HEK293 (cell line): ENCODE results near the gene ZC3HAV1L.

Experiments
- CTCF ChIA-PET: fragments of 350-600 bp; formaldehyde crosslinking; extraction: SDS; loops from one replicate; lab custom pipeline; 2021; ENCODE audit warnings: antibody characterized with exemption; lab: Yijun Ruan, JAX
- POLR2A ChIA-PET: fragments of 300-600 bp; formaldehyde crosslinking; extraction: SDS; loops from one replicate; lab custom pipeline; 2020; ENCODE audit warnings: antibody characterized with exemption, inconsistent platforms; lab: Yijun Ruan, JAX
- H3K27ac ChIP-seq: fragments of 200-500 bp; sonication (Bioruptor generic); 2 replicates; pipeline ENCODE4 v1.5.1; 2014; ENCODE audit warnings: low read depth, low read length, control low read depth, inconsistent platforms; ENCODE audit errors: extremely low read depth
- H3K36me3 ChIP-seq, 2 experiments: fragments of 200-500 bp in 1 of 2; sonication (Bioruptor generic) in 1 of 2; 1 replicate in 1 of 2; 2 replicates in 1 of 2; pipeline ENCODE4 v1.5.1; 2014 to 2017; ENCODE audit warnings: inconsistent platforms in 2 of 2, low read length in 2 of 2; ENCODE audit not compliant: control insufficient read depth in 2 of 2, insufficient read depth in 1 of 2
- H3K4me1 ChIP-seq: fragments of 200-500 bp; sonication (Bioruptor generic); 2 replicates; pipeline ENCODE4 v1.5.1; 2014; ENCODE audit warnings: mild to moderate bottlenecking, low read length, inconsistent platforms; ENCODE audit not compliant: control insufficient read depth, insufficient read depth
- H3K4me3 ChIP-seq: 2 replicates; pipeline ENCODE4 v1.5.1; 2011; ENCODE audit warnings: low read depth, mild to moderate bottlenecking, control low read depth, low read length, moderate library complexity
- H3K9me3 ChIP-seq: fragments of 200-500 bp; sonication (Bioruptor generic); 2 replicates; pipeline ENCODE4 v1.5.1; 2014; ENCODE audit warnings: low read depth, low read length, inconsistent platforms; ENCODE audit not compliant: control insufficient read depth, insufficient read depth
- GLIS2 ChIP-seq: fragments of 450-650 bp; formaldehyde crosslinking; IDR thresholded peaks from 2 replicates; pipeline ENCODE4 v1.5.1; 2016; ENCODE audit warnings: missing biosample characterization, missing genetic modification characterization
- SP7 ChIP-seq: fragments of 450-650 bp; formaldehyde crosslinking; IDR thresholded peaks from 2 replicates; pipeline ENCODE4 v1.5.1; 2016; ENCODE audit warnings: missing biosample characterization, missing genetic modification characterization
- YY1 ChIP-seq: fragments of 450-650 bp; formaldehyde crosslinking; IDR thresholded peaks from 2 replicates; pipeline ENCODE4 v1.5.1; 2018; ENCODE audit warnings: missing biosample characterization, missing genetic modification characterization
- ZNF138 ChIP-seq: fragments of 450-650 bp; formaldehyde crosslinking; IDR thresholded peaks from 2 replicates; pipeline ENCODE4 v1.5.1; 2016; ENCODE audit warnings: missing biosample characterization, missing genetic modification characterization, borderline replicate concordance
- ZNF2 ChIP-seq: fragments of 450-650 bp; formaldehyde crosslinking; IDR thresholded peaks from 2 replicates; pipeline ENCODE4 v1.5.1; 2016; ENCODE audit warnings: missing biosample characterization, missing genetic modification characterization
- ZNF223 ChIP-seq: fragments of 450-650 bp; formaldehyde crosslinking; IDR thresholded peaks from 2 replicates; pipeline ENCODE4 v1.5.1; 2016; ENCODE audit warnings: missing biosample characterization, missing genetic modification characterization
- ZNF248 ChIP-seq: fragments of 450-650 bp; formaldehyde crosslinking; IDR thresholded peaks from 2 replicates; pipeline ENCODE4 v1.5.1; 2017; ENCODE audit warnings: missing biosample characterization, missing genetic modification characterization
- ZNF558 ChIP-seq: fragments of 450-650 bp; formaldehyde crosslinking; IDR thresholded peaks from 2 replicates; pipeline ENCODE4 v1.5.1; 2016; ENCODE audit warnings: missing biosample characterization, missing genetic modification characterization
- ZNF624 ChIP-seq: fragments of 450-650 bp; formaldehyde crosslinking; IDR thresholded peaks from 2 replicates; pipeline ENCODE4 v1.5.1; 2017; ENCODE audit warnings: missing biosample characterization, missing genetic modification characterization
- ZNF626 ChIP-seq: fragments of 450-650 bp; sonication (Bioruptor Pico); formaldehyde crosslinking; IDR thresholded peaks from 2 replicates; pipeline ENCODE4 v1.5.1; 2018; ENCODE audit warnings: missing biosample characterization, missing genetic modification characterization, inconsistent platforms
- ZNF660 ChIP-seq: fragments of 450-650 bp; IDR thresholded peaks from 2 replicates; pipeline ENCODE4 v1.5.1; 2018; ENCODE audit warnings: missing biosample characterization, mild to moderate bottlenecking, missing genetic modification characterization
- ZNF777 ChIP-seq: fragments of 450-650 bp; formaldehyde crosslinking; IDR thresholded peaks from 2 replicates; pipeline ENCODE4 v1.5.1; 2017; ENCODE audit warnings: missing biosample characterization, missing genetic modification characterization, borderline replicate concordance
- TF ChIP-seq, protein P1 (sequence below): fragments of 450-650 bp; formaldehyde crosslinking; IDR thresholded peaks from 2 replicates; pipeline ENCODE4 v1.5.1; 2016; ENCODE audit warnings: missing biosample characterization, missing genetic modification characterization
- TF ChIP-seq, protein P2 (sequence below): fragments of 450-650 bp; formaldehyde crosslinking; IDR thresholded peaks from 2 replicates; pipeline ENCODE4 v1.5.1; 2016; ENCODE audit warnings: missing biosample characterization, missing genetic modification characterization, borderline replicate concordance
- TF ChIP-seq, protein P3 (sequence below): fragments of 450-650 bp; formaldehyde crosslinking; conservative IDR thresholded peaks from 2 replicates; pipeline ENCODE4 v1.5.1; 2016; ENCODE audit warnings: low read depth, missing biosample characterization, missing genetic modification characterization
- TF ChIP-seq, protein P4 (sequence below): fragments of 450-650 bp; formaldehyde crosslinking; IDR thresholded peaks from 2 replicates; pipeline ENCODE4 v1.5.1; 2017; ENCODE audit warnings: missing biosample characterization, missing genetic modification characterization
- TF ChIP-seq, protein P5 (sequence below): fragments of 450-650 bp; formaldehyde crosslinking; IDR thresholded peaks from 2 replicates; pipeline ENCODE4 v1.5.1; 2016; ENCODE audit warnings: missing biosample characterization, missing genetic modification characterization
- TF ChIP-seq, protein P6 (sequence below): fragments of 450-650 bp; formaldehyde crosslinking; conservative IDR thresholded peaks from 2 replicates; pipeline ENCODE4 v1.5.1; 2016; ENCODE audit warnings: low read depth, missing biosample characterization, missing genetic modification characterization

ZC3HAV1L gene

DNA sequence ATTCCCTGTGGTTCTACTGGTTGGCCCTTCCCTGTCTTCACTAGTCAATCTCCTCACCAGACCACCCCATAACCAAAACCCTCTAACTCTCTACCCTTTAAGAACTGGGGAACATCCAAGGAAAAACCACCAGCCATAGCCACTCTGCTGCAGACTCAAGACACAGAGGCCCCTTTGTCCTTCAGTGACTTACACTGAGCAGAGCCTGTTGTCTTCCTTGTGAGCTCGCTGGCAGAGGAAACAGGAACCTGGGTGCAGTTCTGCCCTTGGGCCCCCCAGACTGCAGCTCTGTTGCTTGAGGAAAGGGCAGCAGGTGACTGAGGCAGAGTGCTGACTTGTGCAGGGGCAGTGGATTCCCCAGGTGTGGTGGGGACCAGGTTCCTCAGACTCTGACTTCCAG, 43.1 kb upstream of the ZC3HAV1L start (continued):
- TF ChIP-seq, protein P1, sequence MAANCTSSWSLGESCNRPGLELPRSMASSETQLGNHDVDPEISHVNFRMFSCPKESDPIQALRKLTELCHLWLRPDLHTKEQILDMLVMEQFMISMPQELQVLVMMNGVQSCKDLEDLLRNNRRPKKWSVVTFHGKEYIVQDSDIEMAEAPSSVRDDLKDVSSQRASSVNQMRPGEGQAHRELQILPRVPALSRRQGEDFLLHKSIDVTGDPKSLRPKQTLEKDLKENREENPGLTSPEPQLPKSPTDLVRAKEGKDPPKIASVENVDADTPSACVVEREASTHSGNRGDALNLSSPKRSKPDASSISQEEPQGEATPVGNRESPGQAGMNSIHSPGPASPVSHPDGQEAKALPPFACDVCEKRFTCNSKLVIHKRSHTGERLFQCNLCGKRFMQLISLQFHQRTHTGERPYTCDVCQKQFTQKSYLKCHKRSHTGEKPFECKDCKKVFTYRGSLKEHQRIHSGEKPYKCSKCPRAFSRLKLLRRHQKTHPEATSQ = no peak
- TF ChIP-seq ZNF660 (tag by site-specific recombination) (no peak), ZNF248 (tag by site-specific recombination) (no peak)

DNA sequence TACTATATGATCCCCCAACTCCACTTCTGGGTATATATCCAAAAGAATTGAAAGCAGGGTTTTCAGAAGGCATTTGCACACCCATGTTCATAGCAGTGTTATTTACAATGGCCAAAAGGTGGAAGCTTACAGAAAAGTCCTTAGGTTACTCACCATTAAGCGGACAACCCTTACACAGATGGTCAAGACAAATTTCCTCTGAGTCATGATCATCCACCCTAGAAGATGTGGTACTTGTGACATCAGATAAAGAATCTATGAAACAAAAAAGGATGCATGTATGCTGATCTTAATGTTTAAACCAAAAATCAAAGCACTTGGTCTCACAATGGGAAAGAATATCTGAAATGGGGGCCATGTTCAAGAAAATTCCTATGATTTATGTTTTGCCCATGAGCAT, 42.6 kb upstream of the ZC3HAV1L start:
- peaks cover 2 to 89% of the 10 kb centered on the region in 2 experiments for H3K36me3 ChIP-seq

More for the DNA sequence above, 42.6 kb upstream of the ZC3HAV1L start:
- CTCF ChIA-PET = interaction anchor here (0.7 kb wide), 2 partner anchors 14 to 921 kb away, joined by 3 to 4 read pairs; no protein-coding TSS in a partner anchor
- POLR2A ChIA-PET = no interaction called here
- Histone ChIP-seq H3K4me3 (no peak overlapping the region), H3K4me1 (no peaks in the 10 kb centered on the region), H3K27ac (no peak overlapping the region), H3K9me3 (no peaks in the 10 kb centered on the region)
- TF ChIP-seq YY1 (tag by site-specific recombination) = no peak
- TF ChIP-seq ZNF558 (tag by site-specific recombination) = no peak
- TF ChIP-seq, protein P2, sequence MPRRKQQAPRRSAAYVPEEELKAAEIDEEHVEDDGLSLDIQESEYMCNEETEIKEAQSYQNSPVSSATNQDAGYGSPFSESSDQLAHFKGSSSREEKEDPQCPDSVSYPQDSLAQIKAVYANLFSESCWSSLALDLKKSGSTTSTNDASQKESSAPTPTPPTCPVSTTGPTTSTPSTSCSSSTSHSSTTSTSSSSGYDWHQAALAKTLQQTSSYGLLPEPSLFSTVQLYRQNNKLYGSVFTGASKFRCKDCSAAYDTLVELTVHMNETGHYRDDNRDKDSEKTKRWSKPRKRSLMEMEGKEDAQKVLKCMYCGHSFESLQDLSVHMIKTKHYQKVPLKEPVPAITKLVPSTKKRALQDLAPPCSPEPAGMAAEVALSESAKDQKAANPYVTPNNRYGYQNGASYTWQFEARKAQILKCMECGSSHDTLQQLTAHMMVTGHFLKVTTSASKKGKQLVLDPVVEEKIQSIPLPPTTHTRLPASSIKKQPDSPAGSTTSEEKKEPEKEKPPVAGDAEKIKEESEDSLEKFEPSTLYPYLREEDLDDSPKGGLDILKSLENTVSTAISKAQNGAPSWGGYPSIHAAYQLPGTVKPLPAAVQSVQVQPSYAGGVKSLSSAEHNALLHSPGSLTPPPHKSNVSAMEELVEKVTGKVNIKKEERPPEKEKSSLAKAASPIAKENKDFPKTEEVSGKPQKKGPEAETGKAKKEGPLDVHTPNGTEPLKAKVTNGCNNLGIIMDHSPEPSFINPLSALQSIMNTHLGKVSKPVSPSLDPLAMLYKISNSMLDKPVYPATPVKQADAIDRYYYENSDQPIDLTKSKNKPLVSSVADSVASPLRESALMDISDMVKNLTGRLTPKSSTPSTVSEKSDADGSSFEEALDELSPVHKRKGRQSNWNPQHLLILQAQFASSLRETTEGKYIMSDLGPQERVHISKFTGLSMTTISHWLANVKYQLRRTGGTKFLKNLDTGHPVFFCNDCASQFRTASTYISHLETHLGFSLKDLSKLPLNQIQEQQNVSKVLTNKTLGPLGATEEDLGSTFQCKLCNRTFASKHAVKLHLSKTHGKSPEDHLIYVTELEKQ = no peak
- TF ChIP-seq ZNF2 (tag by site-specific recombination) = no peak
- no peak for TF ChIP-seq ZNF626 (tag by site-specific recombination)
- no peak for TF ChIP-seq SP7 (tag by site-specific recombination)
- TF ChIP-seq GLIS2 (tag by site-specific recombination) = no peak
- no peak for TF ChIP-seq ZNF777
- TF ChIP-seq ZNF624 (tag by site-specific recombination) = no peak
- TF ChIP-seq, protein P3, sequence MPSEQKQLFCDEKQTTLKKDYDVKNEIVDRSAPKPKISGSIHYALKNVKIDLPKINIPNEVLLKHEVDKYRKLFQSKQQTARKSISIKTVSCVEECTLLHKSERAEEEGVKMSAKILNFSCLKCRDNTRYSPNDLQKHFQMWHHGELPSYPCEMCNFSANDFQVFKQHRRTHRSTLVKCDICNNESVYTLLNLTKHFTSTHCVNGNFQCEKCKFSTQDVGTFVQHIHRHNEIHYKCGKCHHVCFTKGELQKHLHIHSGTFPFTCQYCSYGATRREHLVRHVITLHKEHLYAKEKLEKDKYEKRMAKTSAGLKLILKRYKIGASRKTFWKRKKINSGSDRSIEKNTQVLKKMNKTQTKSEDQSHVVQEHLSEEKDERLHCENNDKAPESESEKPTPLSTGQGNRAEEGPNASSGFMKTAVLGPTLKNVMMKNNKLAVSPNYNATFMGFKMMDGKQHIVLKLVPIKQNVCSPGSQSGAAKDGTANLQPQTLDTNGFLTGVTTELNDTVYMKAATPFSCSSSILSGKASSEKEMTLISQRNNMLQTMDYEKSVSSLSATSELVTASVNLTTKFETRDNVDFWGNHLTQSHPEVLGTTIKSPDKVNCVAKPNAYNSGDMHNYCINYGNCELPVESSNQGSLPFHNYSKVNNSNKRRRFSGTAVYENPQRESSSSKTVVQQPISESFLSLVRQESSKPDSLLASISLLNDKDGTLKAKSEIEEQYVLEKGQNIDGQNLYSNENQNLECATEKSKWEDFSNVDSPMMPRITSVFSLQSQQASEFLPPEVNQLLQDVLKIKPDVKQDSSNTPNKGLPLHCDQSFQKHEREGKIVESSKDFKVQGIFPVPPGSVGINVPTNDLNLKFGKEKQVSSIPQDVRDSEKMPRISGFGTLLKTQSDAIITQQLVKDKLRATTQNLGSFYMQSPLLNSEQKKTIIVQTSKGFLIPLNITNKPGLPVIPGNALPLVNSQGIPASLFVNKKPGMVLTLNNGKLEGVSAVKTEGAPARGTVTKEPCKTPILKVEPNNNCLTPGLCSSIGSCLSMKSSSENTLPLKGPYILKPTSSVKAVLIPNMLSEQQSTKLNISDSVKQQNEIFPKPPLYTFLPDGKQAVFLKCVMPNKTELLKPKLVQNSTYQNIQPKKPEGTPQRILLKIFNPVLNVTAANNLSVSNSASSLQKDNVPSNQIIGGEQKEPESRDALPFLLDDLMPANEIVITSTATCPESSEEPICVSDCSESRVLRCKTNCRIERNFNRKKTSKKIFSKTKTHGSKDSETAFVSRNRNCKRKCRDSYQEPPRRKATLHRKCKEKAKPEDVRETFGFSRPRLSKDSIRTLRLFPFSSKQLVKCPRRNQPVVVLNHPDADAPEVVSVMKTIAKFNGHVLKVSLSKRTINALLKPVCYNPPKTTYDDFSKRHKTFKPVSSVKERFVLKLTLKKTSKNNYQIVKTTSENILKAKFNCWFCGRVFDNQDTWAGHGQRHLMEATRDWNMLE (tag by site-specific recombination) = no peak
- TF ChIP-seq, protein P4, sequence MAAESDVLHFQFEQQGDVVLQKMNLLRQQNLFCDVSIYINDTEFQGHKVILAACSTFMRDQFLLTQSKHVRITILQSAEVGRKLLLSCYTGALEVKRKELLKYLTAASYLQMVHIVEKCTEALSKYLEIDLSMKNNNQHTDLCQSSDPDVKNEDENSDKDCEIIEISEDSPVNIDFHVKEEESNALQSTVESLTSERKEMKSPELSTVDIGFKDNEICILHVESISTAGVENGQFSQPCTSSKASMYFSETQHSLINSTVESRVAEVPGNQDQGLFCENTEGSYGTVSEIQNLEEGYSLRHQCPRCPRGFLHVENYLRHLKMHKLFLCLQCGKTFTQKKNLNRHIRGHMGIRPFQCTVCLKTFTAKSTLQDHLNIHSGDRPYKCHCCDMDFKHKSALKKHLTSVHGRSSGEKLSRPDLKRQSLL (tag by site-specific recombination) = no peak
- TF ChIP-seq ZNF223 (tag by site-specific recombination) = no peak
- no peak for TF ChIP-seq ZNF138 (tag by site-specific recombination)
- TF ChIP-seq, protein P5, sequence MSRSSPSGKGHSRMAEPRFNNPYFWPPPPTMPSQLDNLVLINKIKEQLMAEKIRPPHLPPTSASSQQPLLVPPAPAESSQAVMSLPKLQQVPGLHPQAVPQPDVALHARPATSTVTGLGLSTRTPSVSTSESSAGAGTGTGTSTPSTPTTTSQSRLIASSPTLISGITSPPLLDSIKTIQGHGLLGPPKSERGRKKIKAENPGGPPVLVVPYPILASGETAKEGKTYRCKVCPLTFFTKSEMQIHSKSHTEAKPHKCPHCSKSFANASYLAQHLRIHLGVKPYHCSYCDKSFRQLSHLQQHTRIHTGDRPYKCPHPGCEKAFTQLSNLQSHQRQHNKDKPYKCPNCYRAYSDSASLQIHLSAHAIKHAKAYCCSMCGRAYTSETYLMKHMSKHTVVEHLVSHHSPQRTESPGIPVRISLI (tag by site-specific recombination) = no peak
- TF ChIP-seq, protein P6, sequence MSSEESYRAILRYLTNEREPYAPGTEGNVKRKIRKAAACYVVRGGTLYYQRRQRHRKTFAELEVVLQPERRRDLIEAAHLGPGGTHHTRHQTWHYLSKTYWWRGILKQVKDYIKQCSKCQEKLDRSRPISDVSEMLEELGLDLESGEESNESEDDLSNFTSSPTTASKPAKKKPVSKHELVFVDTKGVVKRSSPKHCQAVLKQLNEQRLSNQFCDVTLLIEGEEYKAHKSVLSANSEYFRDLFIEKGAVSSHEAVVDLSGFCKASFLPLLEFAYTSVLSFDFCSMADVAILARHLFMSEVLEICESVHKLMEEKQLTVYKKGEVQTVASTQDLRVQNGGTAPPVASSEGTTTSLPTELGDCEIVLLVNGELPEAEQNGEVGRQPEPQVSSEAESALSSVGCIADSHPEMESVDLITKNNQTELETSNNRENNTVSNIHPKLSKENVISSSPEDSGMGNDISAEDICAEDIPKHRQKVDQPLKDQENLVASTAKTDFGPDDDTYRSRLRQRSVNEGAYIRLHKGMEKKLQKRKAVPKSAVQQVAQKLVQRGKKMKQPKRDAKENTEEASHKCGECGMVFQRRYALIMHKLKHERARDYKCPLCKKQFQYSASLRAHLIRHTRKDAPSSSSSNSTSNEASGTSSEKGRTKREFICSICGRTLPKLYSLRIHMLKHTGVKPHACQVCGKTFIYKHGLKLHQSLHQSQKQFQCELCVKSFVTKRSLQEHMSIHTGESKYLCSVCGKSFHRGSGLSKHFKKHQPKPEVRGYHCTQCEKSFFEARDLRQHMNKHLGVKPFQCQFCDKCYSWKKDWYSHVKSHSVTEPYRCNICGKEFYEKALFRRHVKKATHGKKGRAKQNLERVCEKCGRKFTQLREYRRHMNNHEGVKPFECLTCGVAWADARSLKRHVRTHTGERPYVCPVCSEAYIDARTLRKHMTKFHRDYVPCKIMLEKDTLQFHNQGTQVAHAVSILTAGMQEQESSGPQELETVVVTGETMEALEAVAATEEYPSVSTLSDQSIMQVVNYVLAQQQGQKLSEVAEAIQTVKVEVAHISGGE (tag by site-specific recombination) = no peak
